ENCODE data around the gene FAM222A.

Gene FAM222A

GRCh38 chr12:109756457-109756856, 42.8 kb downstream of the FAM222A start:
- DNase-seq (ENCODE audit: insufficient read length, low spot score) (no peak), FAIRE-seq (no peak)

DNA sequence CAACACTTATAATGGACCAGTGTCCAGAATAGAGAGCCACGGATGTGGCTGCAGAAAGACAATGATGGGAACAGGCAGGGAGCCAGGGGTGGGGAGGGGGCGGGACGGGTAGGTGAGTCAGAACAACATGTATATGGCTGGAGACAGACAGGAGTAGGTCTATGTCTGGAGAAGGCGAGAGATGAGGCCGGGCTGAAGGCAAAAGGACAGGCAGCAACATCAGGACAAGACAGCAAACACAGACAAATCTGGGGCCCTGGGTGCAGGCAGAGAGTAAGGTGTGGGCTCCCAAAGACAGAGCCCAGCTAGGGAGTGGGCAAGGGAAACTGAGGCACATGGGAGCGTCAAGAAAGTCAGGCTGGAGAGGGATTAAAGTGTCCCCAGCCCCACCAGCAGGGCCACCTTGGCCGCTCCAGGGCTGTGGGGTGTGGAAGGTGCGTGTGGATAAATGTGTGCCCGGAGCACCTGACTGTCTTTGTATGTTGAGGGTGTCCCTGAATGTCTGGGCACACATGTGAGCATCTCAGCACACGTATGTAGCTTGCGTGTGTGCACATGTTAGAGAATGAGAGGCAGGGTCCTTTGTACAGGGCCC, 44.1 kb downstream of the FAM222A start:
- DNase-seq (ENCODE audit: insufficient read length, low spot score) (no peak), FAIRE-seq (no peak)

DNA sequence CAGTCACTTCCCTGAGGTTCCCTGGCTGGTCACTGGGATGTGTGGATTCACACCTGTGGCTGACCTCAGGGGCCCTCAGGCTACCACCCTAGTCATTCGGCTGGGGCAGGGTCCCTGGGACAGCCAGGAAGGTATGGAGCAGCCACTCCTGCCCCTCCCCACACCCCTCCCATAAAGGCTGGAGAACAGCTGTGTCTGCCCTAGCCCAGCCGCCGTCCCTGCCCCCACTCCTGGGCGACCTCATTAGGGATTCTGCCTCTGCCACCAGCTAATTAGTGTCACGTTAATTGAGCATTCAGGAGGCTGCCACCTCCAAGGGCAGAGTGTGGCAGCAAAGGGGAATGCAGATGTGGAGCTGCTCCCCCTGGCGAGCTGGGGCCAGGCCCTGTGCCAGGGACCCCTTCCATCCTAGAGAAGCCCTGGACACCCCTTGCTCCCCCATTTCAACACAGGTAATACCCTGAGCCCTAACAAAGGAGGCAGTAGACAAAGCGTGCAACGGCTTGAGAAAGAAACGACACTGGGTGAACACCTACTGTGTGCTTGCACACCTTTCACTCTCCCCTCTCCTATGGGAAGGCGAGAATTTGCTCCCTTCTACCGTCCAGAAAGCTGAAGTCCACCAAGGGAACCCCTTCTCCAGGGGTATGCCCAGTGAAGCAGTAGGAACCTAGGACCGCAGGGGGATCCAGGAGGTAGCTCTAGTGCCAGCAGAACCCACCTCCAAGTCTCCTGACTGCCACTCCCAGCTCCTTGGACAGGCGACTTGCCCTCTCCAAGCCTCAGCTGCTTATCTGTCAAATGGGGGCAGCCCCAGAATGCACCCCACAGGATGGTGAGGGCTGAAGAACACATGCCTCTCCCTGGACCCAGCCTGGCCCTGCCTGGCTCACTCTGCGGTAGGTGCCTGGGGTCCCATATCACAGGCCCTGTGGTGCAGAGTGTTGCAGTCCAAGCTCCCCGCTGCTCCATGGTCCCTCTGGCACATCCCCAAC, 45.1 kb downstream of the FAM222A start:
- DNase-seq (ENCODE audit: insufficient read length, low spot score) (no peak), FAIRE-seq (no peak)

DNA sequence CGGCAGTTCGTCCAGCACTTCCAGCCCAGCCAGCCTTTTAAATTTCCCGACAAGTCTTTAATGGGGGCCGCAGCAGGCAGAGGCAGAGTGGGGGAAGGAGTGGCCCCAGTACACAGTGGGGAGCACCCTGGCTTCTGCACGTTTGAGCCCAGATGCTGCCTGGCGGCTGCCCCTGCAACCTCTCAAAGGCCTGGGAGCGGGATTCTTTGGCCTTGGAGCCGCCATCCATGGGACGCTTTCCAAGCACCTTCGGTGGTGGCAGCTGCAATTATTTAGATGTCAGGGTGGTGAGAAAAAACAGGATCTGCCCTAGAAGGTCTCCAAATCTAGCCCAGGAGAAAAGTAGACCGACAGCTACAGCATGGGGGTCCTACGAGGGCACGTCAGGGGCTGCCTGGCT, 46.0 kb downstream of the FAM222A start:
- no peak for DNase-seq (ENCODE audit: insufficient read length, low spot score)
- no peak for FAIRE-seq

DNA sequence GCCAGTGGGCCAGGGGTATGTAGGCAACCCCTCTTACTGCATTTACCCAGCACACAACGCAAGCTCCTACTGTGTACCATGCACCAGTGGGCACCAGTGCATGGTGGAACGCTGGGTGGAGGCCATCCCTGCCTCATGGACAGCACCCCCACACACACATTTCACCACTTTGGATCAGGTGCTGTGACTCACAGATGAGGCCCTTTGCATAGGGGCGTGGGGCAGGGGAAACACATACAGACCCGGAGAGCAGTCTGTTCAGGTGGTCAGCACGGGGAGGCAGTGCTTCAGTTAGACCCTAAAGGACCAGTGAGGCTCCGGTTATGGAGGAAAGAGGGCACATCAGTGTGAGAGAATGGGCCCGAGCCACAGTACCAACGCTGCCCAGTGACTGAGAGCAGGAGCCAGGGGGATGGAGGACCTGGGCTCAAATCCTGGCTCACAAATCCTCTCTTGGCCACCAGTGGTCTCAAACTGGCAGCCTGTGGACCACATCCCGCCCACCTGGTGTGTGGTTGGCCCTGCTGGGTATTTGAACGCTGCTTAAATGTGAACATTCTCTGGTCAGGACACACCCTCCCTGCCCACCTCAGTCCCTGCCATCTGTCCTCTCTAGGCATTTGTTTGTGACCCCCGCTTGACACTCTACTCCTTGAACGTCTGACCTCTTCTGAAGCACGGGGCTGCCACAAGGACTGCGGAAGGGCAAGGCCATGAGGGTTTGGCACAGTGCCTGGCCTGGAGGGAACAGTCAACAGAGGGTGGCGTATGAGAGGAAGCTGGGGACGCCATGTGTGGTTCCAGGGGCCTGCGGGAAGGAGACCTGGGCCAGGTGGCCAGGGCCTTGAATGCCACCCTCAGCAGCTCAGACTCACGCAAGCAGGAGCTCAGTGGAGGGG, 46.7 kb downstream of the FAM222A start:
- DNase-seq (ENCODE audit: insufficient read length, low spot score) (no peak), FAIRE-seq (no peak)

DNA sequence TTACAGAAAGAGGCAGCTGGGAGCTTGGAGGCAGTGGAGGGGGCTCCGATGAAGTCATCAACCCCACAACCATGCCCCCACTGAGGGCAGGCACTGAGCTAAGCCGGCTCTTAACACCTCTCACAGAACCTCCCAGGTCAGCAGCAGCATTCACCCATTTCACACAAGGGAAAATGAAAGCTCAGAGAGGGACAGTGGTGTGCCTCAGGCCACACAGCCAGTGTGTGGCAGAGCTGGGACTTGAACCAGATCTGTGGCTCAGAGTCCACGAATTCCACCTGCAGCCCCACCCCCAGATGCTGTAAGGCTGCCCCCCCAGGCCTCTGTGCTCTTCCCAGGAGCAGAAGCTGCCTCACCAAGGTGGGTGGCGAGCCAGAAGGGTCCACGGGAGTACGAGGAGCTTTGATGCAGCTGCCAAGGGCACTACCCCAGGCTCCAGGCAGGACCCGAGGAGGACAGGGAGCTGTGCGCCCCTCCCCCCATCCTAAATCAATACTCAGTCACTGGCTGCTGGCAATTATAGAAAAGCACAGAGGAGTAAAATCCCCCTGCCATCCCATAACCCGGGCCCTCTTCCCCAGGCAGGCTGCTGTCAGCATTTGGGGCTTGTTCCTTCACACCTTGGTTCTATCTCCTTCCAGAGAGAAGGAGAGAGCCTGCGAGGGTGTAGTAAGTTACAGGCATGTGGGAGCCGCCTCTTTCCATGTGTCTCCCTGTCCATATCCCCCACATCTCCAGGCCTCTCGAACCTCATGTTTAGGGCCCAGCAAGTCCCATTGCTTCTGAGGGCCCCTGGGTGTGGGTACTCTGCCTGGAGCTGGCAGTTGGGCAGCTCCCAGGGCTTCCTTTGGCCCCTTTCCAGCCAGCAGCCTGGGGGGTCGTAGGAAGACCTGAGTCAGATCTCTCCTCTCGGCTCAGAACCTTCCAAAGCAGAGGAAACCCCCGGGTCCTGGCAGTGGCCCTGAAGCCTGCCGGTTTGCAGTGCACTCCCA, 47.6 kb downstream of the FAM222A start:
- no peak for DNase-seq (ENCODE audit: insufficient read length, low spot score)
- no peak for FAIRE-seq

- FAIRE-seq: no peak
- DNase-seq (ENCODE audit: insufficient read length, low spot score): no peak
These were observed 48.5 kb downstream of the FAM222A start for GRCh38 chr12:109762071-109762672.

DNA sequence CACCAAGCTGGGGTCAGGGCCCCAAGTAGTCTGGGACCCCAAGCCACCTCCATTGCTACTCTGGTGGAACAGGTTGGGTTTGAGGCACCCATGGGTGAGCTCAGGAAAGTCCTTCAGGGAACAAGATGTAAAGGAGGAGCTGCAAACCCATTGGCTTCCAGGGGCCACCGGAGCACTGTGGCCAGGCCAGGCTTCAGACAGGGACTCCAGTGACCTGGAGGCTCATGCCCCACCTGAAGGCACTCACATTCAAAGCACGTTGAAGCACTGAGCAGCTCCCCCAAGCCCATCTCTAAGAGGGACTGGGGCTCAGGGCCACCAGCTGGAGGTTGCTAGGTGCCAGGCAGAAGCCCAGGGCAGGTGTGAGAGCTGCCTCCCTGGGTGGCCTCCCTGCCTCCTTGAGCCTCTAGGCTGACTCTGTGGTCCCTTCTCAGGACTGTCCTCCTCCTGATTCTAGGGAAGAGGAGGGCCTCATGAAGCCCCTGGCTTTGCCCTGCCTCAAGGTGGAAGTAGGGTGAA, 49.1 kb downstream of the FAM222A start:
- DNase-seq (ENCODE audit: insufficient read length, low spot score): no peak
- no peak for FAIRE-seq

DNA sequence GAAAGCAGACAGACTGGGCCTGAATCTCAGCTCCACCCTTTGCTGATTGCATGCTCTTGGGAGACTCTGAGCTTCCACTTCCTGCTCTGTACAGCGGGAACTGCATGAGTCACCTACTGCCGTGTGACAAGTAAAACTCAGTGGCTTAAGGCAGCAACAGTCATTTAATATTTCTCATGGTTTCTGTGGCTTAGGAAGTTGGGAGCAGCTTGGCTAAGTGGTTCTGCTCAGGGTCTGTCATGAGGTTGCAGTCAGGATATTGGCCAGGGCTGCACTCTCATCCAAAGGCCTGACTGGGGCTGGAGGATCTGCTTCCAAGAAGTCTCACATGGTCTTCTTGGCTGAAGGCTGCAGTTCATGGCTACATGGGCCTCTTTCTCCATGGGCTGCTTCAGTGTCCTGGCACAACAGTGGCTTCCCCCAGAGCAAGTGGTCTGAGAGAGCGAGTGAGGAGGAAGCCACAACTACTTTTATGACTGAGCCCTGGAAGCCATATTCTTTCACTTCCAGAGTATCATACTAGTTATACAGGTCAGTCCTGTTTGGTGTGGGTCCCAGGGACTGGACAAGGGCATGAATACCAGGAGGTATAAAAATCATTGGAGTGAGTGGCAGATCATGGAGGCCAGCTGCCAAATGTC, 49.7 kb downstream of the FAM222A start:
- FAIRE-seq (no peak), DNase-seq (ENCODE audit: insufficient read length, low spot score) (no peak)

- no peak for DNase-seq (ENCODE audit: insufficient read length, low spot score)
- FAIRE-seq: no peak
These were observed 50.5 kb downstream of the FAM222A start for GRCh38 chr12:109764123-109764522.

DNA sequence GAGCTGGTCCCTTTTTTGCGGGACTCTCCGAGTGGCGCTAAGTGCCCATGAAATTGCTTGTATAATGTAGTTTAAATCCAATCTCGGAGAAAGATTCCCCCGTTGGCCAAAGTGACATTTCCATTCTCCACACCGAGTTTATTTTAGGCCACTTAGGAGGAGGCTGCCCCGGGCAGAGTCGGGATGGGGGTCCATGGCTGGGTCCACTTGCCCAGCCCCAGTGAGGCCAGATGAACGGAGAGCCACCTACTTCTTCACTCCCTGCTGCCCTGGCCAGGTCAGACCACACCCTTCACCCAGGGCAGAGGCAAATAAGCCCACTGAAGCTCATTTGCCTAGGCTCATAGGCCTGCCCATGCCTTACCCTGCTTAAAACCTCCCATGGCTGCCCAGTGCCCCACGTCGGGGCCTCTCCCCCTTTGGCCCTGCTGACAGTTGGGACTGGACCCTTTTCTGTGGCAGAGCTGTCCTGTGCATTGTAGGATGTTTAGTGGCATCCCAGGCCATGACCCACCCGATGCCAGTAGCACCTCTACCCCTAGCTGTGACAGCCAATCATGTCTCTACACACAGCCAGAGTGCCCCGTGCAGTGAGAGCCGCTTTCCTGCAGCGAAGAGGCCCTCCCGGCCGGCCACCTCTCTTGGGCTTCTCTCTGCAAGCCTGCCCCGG, 51.3 kb downstream of the FAM222A start:
- FAIRE-seq (no peak), DNase-seq (ENCODE audit: insufficient read length, low spot score) (no peak)

DNA sequence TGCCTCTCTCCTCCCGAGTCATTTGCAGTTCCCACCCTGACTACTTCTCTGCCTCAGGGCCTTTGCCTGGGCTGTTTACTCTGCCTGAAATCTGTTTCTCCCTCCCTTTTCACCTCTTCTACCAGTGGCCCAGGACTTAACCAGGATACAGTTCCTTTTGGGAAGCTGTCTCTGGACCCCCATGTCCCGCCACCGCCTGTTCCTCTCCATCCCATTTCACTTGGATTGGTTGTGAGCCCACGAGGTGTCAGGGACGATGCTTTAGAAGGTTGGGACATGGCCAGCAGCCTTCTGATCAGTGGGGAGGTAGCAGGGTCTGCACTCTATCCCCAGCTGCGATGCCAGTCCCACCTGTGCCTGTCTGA, 51.8 kb downstream of the FAM222A start:
- no peak for FAIRE-seq

DNA sequence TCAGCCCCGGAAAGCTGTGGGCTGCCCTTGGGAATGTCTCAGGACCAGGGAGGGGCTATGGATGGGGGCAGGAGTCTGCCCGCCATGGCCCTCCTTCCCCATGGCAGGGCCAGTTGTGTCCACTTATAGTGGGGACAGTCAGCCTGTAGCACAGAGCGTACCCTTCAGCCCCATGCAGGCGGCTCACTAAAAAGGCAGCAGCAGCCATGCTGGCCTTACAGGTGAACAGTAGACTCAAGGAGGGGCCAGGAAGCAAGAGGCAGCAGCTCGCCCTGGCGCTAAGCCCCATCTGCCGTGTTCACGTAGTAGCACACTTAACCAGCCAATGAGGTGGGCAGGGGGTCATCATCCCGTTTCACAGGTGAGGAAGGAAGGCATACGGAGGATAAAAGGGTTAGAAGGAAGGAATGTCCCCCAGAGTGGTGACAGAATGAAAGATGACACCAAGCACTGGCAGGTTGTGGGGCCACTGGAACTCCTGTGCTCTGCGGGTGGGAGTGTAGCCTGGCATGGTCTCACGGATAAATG, 52.7 kb downstream of the FAM222A start:
- DNase-seq (ENCODE audit: insufficient read length, low spot score) (no peak), FAIRE-seq (no peak)

More for the DNA sequence above, 51.8 kb downstream of the FAM222A start:
- DNase-seq (ENCODE audit: insufficient read length, low spot score): no peak

DNA sequence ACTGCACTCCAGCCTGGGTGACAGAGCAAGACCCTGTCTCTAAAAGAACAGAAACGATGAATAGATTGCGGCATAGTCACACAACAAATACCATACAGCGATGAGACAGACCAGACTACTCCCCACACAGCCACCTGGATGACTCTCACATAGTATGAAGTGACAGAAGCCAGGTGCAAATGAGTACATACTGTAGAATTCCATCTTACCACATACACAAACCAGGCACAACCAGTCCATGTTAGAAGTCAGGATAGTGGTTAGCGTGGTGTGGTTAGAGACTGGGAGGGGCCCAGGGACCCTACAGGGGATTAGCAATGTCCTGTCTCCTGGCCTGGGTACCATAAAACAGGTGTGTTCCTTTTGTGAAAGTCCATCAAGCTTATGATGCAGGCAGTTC, 53.8 kb downstream of the FAM222A start:
- DNase-seq (ENCODE audit: insufficient read length, low spot score) (no peak), FAIRE-seq (no peak)

GRCh38 chr12:109767991-109768900, 54.6 kb downstream of the FAM222A start:
- FAIRE-seq: no peak
- DNase-seq (ENCODE audit: insufficient read length, low spot score): no peak

DNA sequence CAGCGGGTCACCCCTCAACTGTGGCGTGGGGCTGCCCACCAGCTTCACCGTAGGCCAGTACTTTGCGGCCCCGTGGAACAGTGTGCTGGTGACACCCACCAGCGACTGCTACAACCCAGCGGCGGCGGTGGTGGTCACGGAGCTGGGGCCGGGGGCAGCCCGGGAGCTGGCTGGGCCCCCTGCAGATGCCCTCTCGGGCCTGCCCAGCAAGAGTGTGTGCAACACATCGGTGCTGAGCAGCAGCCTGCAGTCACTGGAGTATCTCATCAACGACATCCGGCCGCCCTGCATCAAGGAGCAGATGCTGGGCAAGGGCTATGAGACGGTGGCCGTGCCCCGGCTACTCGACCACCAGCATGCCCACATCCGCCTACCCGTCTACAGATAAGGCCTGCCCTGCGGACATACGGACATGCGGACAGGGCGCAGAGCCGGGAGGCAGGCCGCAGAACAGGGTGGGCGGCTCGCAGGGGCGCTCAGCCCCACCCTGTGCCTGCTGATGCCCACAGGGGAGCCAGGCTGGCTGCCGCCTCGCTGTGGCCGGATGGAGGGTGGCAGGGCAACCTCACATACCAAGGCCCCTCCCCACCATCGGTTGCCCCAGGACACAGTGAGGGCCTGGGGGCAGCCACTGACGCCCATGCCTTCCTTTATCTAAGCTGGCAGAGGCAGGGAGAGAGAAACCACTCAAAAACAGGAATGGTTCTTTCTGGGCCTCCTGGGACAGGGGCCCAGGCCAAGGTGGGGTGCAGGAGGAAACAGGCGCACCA, 55.5 kb downstream of the FAM222A start:
- no peak for FAIRE-seq

More for the DNA sequence above, 55.5 kb downstream of the FAM222A start:
- no peak for DNase-seq (ENCODE audit: insufficient read length, low spot score)
